Brain microvascular endothelial cell (primary cell): ENCODE results near the gene ALOX15B.

Source experiments
- DNase-seq: peaks from one replicate; pipeline ENCODE4 v3.0.0-alpha.2; 2020
- H3K27ac ChIP-seq: fragments of 250-450 bp; sonication (Bioruptor Pico); 2 replicates; pipeline ENCODE4 v1.5.1; 2020; ENCODE audit warnings: mild to moderate bottlenecking, moderate library complexity
- H3K27me3 ChIP-seq: fragments of 250-450 bp; sonication (Bioruptor Pico); replicated peaks from 2 replicates; pipeline ENCODE4 v1.5.1; 2020; ENCODE audit warnings: mild to moderate bottlenecking
- H3K36me3 ChIP-seq: fragments of 250-450 bp; sonication (Bioruptor Pico); replicated peaks from 2 replicates; pipeline ENCODE4 v1.5.1; 2020; ENCODE audit warnings: mild to moderate bottlenecking
- H3K4me3 ChIP-seq: 2 replicates; pipeline ENCODE4 v1.5.1; 2011; ENCODE audit warnings: low read depth, mild to moderate bottlenecking, control low read depth, low read length, moderate library complexity
- in situ Hi-C: cut with HindIII; loops from 2 replicates; pipeline ENCODE4 v1.10.0; 2017; ENCODE audit warnings: low sequenced_read_pairs, low pct_ligation_motif_present
- TF ChIP-seq, protein P1 (sequence below): IDR thresholded peaks from 2 replicates; pipeline ENCODE4 v1.5.1; 2011; ENCODE audit warnings: low read depth, mild to moderate bottlenecking, moderate library complexity, low read length, control low read depth, inconsistent platforms; ENCODE audit errors: missing control alignments

Gene ALOX15B

DNA sequence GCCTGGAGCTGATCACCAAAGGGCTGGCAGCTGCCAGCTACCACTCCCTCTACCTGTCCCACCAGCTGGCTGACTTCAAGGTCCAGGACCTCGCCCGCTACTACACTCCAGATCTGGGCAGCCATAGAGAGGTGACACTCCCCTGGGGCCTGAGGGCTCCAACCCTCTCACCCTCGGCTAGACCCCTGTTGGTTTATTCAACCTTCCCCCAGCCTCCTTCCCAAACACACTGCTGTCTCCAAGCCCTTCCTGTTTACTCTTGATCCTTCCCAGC lies 30.7 kb downstream of the ALOX15B start:
- Histone ChIP-seq H3K27ac (no peak overlapping the region), H3K4me3 (no peak overlapping the region), H3K36me3 (no peaks in the 10 kb centered on the region), H3K27me3 (peaks cover 55% of the 10 kb centered on the region)
- DNase-seq = no peak
- TF ChIP-seq, protein P1, sequence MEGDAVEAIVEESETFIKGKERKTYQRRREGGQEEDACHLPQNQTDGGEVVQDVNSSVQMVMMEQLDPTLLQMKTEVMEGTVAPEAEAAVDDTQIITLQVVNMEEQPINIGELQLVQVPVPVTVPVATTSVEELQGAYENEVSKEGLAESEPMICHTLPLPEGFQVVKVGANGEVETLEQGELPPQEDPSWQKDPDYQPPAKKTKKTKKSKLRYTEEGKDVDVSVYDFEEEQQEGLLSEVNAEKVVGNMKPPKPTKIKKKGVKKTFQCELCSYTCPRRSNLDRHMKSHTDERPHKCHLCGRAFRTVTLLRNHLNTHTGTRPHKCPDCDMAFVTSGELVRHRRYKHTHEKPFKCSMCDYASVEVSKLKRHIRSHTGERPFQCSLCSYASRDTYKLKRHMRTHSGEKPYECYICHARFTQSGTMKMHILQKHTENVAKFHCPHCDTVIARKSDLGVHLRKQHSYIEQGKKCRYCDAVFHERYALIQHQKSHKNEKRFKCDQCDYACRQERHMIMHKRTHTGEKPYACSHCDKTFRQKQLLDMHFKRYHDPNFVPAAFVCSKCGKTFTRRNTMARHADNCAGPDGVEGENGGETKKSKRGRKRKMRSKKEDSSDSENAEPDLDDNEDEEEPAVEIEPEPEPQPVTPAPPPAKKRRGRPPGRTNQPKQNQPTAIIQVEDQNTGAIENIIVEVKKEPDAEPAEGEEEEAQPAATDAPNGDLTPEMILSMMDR = no peak
- in situ Hi-C loops = no loop called here

DNA sequence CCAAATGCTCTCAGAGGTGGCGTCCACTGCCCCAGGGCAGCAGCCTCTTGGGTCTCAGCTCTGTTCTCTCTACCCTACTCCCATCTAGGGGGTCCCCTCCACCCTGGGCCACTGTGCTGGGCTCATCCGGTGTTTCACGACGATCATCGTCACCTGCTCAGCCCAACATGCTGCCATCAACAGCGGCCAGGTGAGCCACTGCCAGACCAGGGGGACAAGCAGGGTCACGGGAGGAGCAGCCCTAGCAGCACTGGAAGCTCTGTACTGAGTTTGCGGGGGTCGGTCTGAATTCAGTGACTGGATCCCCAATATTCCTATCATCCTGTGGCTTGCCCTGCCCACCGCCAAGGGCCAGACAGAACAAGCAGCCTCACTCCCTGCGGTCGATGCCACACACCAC lies 32.6 kb downstream of the ALOX15B start:
- H3K27ac ChIP-seq = no peak overlapping the region
- TF ChIP-seq, protein P1 = no peak
- no peak overlapping the region for H3K4me3 ChIP-seq
- peaks cover 51% of the 10 kb centered on the region for H3K27me3 ChIP-seq
- no peak for DNase-seq
- H3K36me3 ChIP-seq = no peaks in the 10 kb centered on the region
- in situ Hi-C loops = no loop called here

DNA sequence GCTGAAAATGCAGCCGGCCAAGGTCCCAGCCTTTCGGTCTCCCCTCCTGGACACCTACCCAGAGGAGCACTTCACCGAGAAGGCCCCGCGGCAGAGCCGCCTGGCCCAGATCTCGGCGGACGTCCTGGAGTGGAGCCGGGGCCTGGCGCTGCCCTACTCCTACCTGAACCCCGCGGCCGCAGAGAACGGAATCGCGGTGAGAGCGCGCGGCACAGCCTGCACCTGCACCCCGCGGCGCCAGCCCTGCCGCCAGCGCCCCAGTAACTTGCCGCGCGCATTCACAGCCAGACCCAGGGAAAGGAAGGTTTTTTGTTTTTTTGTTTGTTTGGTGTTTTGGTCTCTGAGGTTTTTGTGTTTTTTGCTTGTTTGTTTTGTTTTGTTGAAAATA lies 33.5 kb downstream of the ALOX15B start:
- in situ Hi-C loops = no loop called here
- TF ChIP-seq, protein P1 = no peak
- Histone ChIP-seq H3K36me3 (no peaks in the 10 kb centered on the region), H3K4me3 (no peak overlapping the region), H3K27ac (no peak overlapping the region), H3K27me3 (peaks cover 46% of the 10 kb centered on the region)
- no peak for DNase-seq

DNA sequence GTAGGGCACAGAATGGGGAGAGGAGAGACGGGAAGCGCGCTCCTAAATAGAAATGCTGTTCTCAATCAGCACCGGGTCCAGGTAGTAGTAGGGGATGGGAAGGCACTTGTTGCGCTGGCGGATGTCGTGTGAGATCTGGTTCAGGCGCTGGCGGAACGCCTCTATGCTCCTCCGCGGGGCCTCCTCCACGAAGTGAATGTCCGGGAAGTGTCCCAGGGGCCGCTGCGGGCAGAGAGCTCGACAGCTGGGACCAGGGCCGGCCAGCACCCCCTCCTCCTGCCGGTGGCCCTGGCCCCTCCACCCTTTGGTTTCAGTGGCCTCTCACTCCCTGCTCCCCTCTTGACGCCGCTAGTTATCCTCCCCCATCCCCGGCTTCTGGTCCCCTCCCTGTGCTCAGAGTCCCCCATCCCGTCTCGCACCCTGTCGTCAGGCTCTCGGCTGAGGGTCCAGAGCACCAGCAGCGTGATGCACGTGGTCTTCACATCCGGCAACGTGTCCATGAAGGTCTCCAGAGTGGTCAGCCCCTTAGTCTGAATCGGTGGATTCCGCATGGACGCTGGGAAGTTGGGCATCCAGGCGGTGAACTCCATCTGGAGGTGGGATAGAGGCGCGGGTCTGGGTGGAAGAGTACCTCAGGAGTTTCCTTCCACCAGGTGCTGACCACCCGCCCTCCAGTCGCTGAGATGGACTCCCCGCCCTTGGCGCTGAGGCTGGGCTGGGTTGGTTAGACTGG lies 34.0 kb downstream of the ALOX15B start:
- DNase-seq = no peak
- TF ChIP-seq, protein P1 = no peak
- peaks cover 46% of the 10 kb centered on the region for H3K27me3 ChIP-seq
- no peak overlapping the region for H3K4me3 ChIP-seq
- H3K36me3 ChIP-seq = no peaks in the 10 kb centered on the region
- no peak overlapping the region for H3K27ac ChIP-seq
- in situ Hi-C loops = no loop called here

DNA sequence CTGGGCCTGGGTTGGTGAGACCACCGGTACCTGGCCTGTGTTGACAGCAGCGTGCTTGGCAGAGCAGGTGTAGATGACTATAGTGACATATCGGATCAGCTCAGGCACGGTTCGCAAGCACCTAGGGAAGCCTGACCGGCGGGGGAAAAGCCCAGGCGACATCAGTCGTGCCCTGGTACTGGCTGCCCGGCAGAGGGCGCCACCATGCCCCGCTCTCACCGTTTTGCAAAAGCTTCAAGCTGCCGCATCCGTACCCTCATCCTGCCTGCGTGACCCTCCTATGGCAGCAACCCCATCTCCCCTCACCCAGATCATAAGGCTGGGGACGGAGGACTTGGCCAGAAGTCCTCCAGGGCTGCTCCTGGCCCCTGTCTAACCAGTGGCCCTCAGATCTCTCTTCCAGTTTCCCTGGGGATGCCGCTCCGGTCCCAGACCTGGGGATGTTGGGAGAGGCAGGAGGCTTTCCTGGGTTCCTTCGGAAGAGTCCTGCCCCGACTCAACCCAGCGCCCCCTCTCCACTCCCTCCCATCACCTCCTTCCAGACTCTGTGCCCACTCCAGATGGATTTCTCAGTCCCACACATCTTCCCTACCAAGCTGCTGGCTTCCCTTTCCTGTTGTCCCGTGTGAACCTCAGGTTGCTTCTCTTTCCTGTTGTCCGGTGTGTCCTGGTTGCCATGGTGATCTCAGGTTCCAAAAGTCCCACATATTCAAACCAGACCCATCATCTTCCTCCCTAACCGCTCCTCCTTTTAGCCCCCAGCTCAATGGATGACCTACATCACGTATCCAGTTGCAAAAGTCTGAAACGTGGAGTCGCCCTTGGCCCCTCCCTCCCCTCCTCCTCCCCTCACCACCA lies 35.0 kb downstream of the ALOX15B start:
- no peaks in the 10 kb centered on the region for H3K36me3 ChIP-seq
- no peak overlapping the region for H3K4me3 ChIP-seq
- peak; percentile 24 for DNase-seq
- H3K27me3 ChIP-seq = peaks cover 48% of the 10 kb centered on the region
- TF ChIP-seq, protein P1 = peak; percentile 97
- in situ Hi-C loops = no loop called here
- H3K27ac ChIP-seq = no peak overlapping the region
